Stimulated activated CD4-positive, alpha-beta T cell treated with anti-CD3 and anti-CD28 coated beads, Interleukin-15, amount 100 ng/mL, for 1 hour (primary cell): Measurements from ENCODE around the gene PGF.

Experiments
- DNase-seq, 2 donors: peaks; one replicate each; pipeline ENCODE4 v3.0.0-alpha.2; 2020; ENCODE audit warnings: low read depth in 1 of 2, low spot score in 1 of 2

Gene PGF

DNA sequence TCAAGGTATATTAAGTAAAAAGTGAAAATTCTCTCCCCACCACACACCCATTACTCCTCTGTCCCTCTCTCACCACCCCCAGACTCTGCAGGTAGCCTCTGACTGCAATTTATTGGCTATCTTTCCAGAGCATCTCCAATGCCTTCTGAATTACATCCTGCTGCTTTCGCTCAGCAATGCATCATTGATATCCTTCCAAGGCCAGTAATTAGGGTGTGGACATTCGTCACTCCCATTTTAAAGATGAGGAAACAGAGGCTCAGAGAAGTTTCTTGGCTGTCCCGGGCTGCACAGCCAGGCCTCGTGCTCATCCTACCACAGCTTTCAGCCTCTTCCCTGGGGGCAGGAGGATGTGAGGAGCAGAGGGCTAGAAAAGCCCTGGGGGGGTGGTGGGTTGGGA is 23.6 kb upstream of the PGF start:
- DNase-seq, result no peak

GRCh38 chr14:74978416-74978947 is 23.1 kb upstream of the PGF start:
- no peak for DNase-seq

- DNase-seq, result no peak
These were observed 22.5 kb upstream of the PGF start for GRCh38 chr14:74977901-74978385.

DNA sequence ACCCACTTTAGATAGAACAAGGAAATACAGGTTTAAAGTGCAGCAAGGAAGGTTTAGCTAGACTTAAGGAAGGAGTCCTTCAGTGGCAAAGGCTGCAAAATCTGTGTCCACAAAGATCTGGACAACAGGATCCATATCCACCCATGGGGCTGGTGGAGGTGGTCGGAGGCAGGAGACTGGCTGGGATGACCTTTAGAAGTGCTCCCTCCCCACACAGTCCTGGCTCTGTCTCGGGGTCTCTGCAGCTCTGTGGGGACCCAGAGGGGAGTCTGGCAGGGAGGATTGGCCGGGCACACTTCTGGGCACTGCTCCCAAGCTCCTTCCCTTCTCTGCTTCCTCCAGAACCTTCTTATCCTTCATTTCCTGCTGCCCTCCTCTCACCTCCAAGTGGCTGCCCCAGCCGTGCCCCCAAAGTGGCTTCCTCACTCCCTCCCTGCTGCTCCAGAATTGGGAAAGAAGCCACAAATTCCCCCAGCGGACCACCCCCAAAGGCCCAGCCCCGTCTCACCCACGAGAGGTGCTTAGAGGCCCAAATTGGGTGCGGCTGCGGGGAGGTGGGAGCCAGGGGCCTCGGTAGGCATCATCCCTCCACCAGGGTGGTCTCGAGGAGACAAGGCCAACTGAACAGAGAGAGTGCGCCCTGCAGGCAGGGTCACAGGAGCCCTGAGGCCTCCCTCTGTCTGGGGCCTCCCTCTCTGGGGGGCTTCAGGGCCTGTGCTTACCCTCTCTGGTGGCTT is 21.9 kb upstream of the PGF start:
- DNase-seq, result no peak

GRCh38 chr14:74976264-74977113 is 21.1 kb upstream of the PGF start:
- DNase-seq, result no peak

DNA sequence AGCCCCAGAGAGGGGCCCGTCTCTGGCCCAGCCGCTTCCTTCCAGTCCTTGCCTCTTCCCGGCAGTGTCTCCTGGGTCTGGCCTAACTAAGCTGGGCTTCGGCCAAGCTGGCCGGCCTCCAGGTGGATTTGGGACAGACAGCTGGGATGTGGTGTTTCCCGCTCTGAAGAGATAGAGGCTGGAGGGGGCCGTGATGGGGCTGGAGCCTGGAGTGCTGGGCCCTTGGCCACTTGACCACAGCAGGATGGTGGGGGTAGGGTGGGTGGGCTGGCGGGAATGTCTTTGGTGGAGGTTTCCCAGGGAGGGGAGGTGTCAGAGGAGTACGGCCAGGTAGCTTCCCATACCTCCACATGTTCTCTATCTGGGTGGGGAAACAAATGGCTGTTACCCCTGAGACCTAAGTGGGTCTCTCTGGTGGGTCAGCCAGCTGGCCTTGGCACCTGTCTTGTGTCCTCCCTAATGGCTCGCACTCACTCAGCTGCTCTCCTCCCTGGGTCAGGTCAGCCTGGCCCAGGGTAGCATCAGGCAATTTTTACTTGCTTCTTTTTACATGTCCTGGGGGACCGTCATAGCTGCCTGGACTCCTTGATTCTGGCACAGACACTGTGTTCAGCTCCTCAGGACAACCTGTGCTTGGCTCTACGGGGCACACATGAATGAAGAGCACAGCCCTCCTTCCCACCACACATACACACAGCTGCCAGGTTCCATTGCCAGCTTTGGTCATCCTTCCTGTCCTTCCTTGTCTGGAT is 19.8 kb upstream of the PGF start:
- no peak for DNase-seq

- no peak for DNase-seq
These were observed 19.1 kb upstream of the PGF start for GRCh38 chr14:74974364-74975058.

DNA sequence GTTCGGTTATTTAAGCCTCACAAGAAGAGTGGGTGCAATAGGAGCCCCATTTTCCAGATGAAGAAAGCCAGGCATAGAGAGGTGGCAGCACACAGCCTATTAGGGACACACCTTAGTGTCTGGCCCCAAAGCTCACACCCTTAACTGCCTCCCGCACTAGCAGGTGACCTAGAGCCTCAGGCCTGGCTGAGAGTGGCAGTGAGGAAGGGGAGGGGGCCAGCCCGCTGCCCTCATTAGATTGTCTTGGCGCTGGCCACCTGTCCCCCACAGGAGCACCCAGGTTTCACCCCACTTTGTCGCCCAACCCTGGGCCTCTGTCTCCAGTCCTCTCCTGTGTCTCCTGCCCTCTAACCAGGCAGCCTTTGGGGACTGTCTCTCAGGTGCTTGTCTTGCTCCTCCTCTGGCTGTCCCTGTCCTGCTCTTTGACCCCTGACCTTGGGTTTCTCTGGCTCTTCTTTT is 18.5 kb upstream of the PGF start:
- DNase-seq, result no peak

DNA sequence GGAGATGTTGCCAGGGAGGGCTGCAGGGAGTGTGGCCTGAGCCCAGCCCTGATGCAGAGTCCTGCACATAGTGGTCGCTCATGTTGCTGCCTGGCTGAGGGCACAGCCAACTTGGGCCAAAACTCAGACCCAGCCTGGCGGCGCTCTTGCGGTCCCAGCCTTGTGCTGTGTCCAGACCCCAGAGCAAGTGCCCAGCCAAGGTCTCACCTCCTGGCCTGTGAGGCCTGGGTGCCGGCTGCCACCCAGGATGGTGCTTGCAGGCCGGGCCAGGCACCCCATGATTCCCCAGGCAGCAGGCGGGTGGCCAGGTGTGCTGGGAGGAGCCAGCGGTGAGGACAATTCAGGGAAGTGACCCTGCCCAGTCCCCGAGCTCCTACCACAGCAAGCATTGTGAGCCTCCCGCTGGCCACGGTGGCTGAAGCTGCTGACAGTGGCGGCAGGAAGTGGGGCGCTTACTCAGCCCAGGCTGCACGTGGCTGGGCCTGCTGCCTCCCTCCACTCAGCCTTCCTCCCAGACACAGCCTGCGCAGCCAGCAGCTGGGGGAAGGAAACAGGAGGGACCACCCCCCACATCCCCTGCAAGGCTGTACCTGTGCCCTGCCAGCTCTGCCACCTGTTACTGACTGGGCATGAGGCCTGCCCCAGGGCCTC is 17.7 kb upstream of the PGF start:
- peak in 1 of 2 donors; percentile 7 for DNase-seq

- no peak for DNase-seq
These were observed 13.4 kb upstream of the PGF start for GRCh38 chr14:74968811-74969210.

GRCh38 chr14:74965486-74966153 is 10.2 kb upstream of the PGF start:
- no peak for DNase-seq

DNA sequence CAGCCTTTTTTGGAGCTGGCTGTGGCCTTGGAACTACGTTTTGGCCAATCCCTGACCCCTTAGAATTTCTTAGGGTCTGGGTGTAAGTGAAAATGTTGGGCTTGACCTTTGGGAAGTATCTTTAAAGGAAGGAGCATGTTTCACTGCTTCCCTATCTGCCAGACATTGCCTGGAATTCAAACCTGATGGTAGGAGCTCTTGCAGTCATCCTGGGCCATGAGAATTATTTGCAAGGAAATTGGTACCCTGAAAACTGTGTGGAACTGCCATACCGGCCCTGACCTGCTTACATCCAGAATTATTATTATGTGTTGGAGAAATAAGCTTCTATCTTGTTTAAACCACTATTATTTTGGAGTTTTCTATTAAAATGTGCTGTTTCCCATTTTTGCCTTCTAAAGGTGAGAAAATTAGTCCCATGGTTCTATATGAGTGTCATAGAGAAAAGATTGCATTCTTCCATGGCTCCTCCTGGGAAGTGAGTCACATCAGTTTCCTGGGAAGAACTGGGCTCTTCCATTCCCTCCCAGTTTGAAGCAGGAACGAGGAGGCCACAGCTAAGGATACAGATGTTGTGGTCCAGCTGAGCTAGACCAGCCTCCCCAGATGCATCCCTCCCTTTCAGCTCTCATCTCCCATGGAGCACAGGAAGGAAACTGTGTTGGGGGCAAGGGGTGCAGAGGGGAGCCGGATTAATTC is 9.5 kb upstream of the PGF start:
- DNase-seq, result no peak

DNA sequence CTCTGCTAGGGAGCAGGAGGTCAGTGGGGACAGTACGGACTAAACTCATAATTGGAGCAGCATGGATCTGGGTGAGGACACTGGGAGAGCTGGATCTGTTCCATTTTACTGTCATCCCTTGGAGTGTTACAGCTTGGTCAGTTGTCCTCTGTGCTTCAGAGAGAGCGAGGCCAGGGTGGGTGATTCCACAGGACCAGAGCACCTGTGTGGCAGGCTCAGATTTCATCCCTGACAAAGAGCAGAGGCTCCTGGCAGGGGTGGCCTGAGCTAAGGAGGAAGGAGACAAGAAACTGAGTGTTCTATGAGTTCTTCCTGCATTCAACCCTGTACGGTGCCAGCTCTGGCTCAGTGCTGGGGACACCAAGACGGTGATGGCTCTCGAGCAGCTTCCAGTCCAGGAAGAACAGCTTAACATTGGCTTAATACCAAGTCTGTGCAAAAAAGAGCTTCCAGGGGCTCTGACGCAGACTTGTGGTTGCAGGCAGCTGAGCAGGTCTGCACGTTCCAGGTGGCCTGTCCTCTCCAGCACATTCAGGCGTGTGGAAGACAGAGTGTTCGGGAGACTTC is 8.4 kb upstream of the PGF start:
- DNase-seq, result no peak

- DNase-seq, result no peak
These were observed 7.8 kb upstream of the PGF start for GRCh38 chr14:74963178-74963704.

DNA sequence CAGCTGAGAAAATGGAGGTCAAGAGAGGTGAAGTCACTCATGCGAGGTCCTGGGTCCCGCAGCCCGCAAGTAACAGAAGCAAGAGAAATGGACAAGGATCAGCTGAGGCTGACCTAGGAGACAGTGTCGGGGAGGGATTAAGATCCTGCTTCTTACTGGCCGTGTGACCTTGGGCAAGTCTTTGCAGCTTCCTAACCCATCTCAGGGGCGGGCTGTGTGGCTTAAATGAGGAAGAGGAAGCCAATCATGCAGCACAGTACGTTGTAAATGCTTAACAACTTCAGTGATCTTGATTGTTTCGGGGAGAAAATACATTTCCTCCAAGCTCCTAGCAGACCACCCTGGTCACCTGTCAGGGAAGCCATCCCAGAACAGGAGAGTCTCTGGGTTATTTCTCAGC is 7.1 kb upstream of the PGF start:
- no peak for DNase-seq

GRCh38 chr14:74962046-74962445 is 6.6 kb upstream of the PGF start:
- DNase-seq, result no peak

- no peak for DNase-seq
These were observed 6.0 kb upstream of the PGF start for GRCh38 chr14:74961238-74961911.

GRCh38 chr14:74960736-74961135 is 5.3 kb upstream of the PGF start:
- no peak for DNase-seq
